OCI-LY3 (cell line): ENCODE data around the gene NCOR2.

Experiments used
- H2AFZ ChIP-seq: fragments of 200-600, 300-600 bp; shearing (Covaris generic); 2 replicates; pipeline ENCODE4 v1.6.0; 2014; ENCODE audit warnings: antibody characterized with exemption, low read depth, low read length
- H3K27ac ChIP-seq: fragments of 200-600, 300-600 bp; sonication (generic); 2 replicates; pipeline ENCODE4 v1.5.1; 2014; ENCODE audit warnings: mild to moderate bottlenecking, low read length, moderate library complexity, mixed read lengths
- H3K27me3 ChIP-seq: fragments of 200-600, 300-600 bp; sonication (generic); 2 replicates; pipeline ENCODE4 v1.6.1; 2014; ENCODE audit warnings: low read depth, low read length, mixed read lengths
- H3K36me3 ChIP-seq: fragments of 200-600, 300-600 bp; sonication (generic); replicated peaks from 2 replicates; pipeline ENCODE3; 2014; ENCODE audit warnings: low read depth, low read length, mixed read lengths
- H3K4me1 ChIP-seq: fragments of 300-600, 200-600 bp; sonication (generic); 2 replicates; pipeline ENCODE4 v1.6.1; 2014; ENCODE audit warnings: low read length, mixed read lengths
- H3K4me2 ChIP-seq: fragments of 200-600, 300-600 bp; sonication (generic); 2 replicates; pipeline ENCODE4 v1.6.1; 2014; ENCODE audit warnings: low read length, mixed read lengths
- H3K4me3 ChIP-seq: fragments of 300-600, 200-600 bp; sonication (generic); 2 replicates; pipeline ENCODE4 v1.5.1; 2014; ENCODE audit warnings: antibody characterized with exemption, mild to moderate bottlenecking, low read length, moderate library complexity
- H3K79me2 ChIP-seq: fragments of 300-600, 200-600 bp; shearing (Covaris generic); 2 replicates; pipeline ENCODE4 v1.6.1; 2014; ENCODE audit warnings: mild to moderate bottlenecking, low read length, mixed read lengths
- H3K9ac ChIP-seq: fragments of 300-600, 200-600 bp; shearing (Covaris generic); 2 replicates; pipeline ENCODE4 v1.6.0; 2014; ENCODE audit warnings: mild to moderate bottlenecking, low read length, moderate library complexity
- H3K9me3 ChIP-seq: fragments of 200-600, 300-600 bp; shearing (Covaris generic); 2 replicates; pipeline ENCODE4 v1.6.1; 2014; ENCODE audit warnings: low read length, mixed read lengths; ENCODE audit not compliant: insufficient read depth
- H4K20me1 ChIP-seq: fragments of 200-600, 300-600 bp; sonication (generic); 2 replicates; pipeline ENCODE4 v1.6.1; 2016; ENCODE audit warnings: low read length, mixed read lengths; ENCODE audit not compliant: insufficient read depth
- CTCF ChIP-seq: fragments of 200-600, 300-600 bp; sonication (generic); IDR thresholded peaks from 2 replicates; pipeline ENCODE4 v1.5.1; 2014; ENCODE audit warnings: antibody characterized with exemption, low read length, low read depth
- EZH2phosphoT487 ChIP-seq: fragments of 200-600 bp; shearing (Covaris generic); IDR thresholded peaks from 2 replicates; pipeline ENCODE4 v1.6.1; 2018; ENCODE audit warnings: antibody characterized with exemption, mixed run types, low read depth

Gene NCOR2

GRCh38 chr12:124563401-124563800, 4.0 kb downstream of the NCOR2 start:
- Histone ChIP-seq H3K27ac (no peak overlapping the region), H3K9ac (no peak overlapping the region), H3K9me3 (no peaks in the 10 kb centered on the region), H3K36me3 (peaks cover 20% of the 10 kb centered on the region), H3K79me2 (peaks cover 88% of the 10 kb centered on the region), H3K27me3 (no peaks in the 10 kb centered on the region), H3K4me1 (peaks cover 19% of the 10 kb centered on the region), H4K20me1 (peaks cover 82% of the 10 kb centered on the region), H2AFZ (no peak overlapping the region), H3K4me2 (no peak overlapping the region), H3K4me3 (no peak overlapping the region)
- no peak for TF ChIP-seq CTCF
- TF ChIP-seq EZH2phosphoT487, result no peak

- H3K9ac ChIP-seq, result no peak overlapping the region
- no peak overlapping the region for H3K27ac ChIP-seq
- no peaks in the 10 kb centered on the region for H3K9me3 ChIP-seq
- H3K79me2 ChIP-seq, result peaks cover 94% of the 10 kb centered on the region
- peaks cover 19% of the 10 kb centered on the region for H3K4me1 ChIP-seq
- H3K27me3 ChIP-seq, result no peaks in the 10 kb centered on the region
- H4K20me1 ChIP-seq, result peaks cover 87% of the 10 kb centered on the region
- H3K4me2 ChIP-seq, result no peak overlapping the region
- no peak for TF ChIP-seq CTCF
- TF ChIP-seq EZH2phosphoT487, result no peak
- H3K4me3 ChIP-seq, result no peak overlapping the region
- peaks cover 20% of the 10 kb centered on the region for H3K36me3 ChIP-seq
- no peak overlapping the region for H2AFZ ChIP-seq
Measured at GRCh38 chr12:124562796-124563181, 4.6 kb downstream of the NCOR2 start.

GRCh38 chr12:124562018-124562795, 5.2 kb downstream of the NCOR2 start:
- no peaks in the 10 kb centered on the region for H3K27me3 ChIP-seq
- H3K4me2 ChIP-seq, result no peak overlapping the region
- H3K9ac ChIP-seq, result no peak overlapping the region
- no peak overlapping the region for H2AFZ ChIP-seq
- H3K79me2 ChIP-seq, result peaks cover 98% of the 10 kb centered on the region
- peaks cover 19% of the 10 kb centered on the region for H3K4me1 ChIP-seq
- TF ChIP-seq EZH2phosphoT487, result no peak
- TF ChIP-seq CTCF, result no peak
- peaks cover 92% of the 10 kb centered on the region for H4K20me1 ChIP-seq
- H3K4me3 ChIP-seq, result no peak overlapping the region
- peaks cover 20% of the 10 kb centered on the region for H3K36me3 ChIP-seq
- no peaks in the 10 kb centered on the region for H3K9me3 ChIP-seq
- H3K27ac ChIP-seq, result no peak overlapping the region

GRCh38 chr12:124561231-124561630, 6.2 kb downstream of the NCOR2 start:
- peaks cover 19% of the 10 kb centered on the region for H3K4me1 ChIP-seq
- H4K20me1 ChIP-seq, result peaks cover 97% of the 10 kb centered on the region
- H3K27ac ChIP-seq, result no peak overlapping the region
- H3K9ac ChIP-seq, result no peak overlapping the region
- H3K4me3 ChIP-seq, result no peak overlapping the region
- peaks cover 20% of the 10 kb centered on the region for H3K36me3 ChIP-seq
- TF ChIP-seq CTCF, result no peak
- no peak for TF ChIP-seq EZH2phosphoT487
- no peak overlapping the region for H2AFZ ChIP-seq
- no peaks in the 10 kb centered on the region for H3K9me3 ChIP-seq
- H3K27me3 ChIP-seq, result no peaks in the 10 kb centered on the region
- no peak overlapping the region for H3K4me2 ChIP-seq
- H3K79me2 ChIP-seq, result peaks cover 98% of the 10 kb centered on the region
